WTC11 (cell line): ENCODE data around the gene LRRC28. TPM values are rescaled to one million over a fixed set of nuclear protein-coding genes. Genes with fewer than 3 reads are reported as not detected.

ENCODE experiments used
- ATAC-seq: fragments of 200-7000 bp; cut with Tn5 transposase; 2 replicates; pipeline ENCODE4 v1.10.0; 2021; ENCODE audit warnings: mild to moderate bottlenecking, moderate library complexity
- CTCF ChIA-PET: fragments of 300-600 bp; sonication (Branson Sonifier 250); formaldehyde crosslinking; loops from one replicate; lab custom pipeline; 2021; ENCODE audit warnings: antibody characterized with exemption; lab: Charles Lee
- POLR2A ChIA-PET: fragments of 350-600 bp; sonication (Branson Sonifier 250); formaldehyde crosslinking; loops from one replicate; lab custom pipeline; 2021; ENCODE audit warnings: antibody characterized with exemption; lab: Charles Lee
- DNase-seq: peaks from one replicate; pipeline ENCODE4 v3.0.0; 2021; ENCODE audit warnings: low spot score
- H3K27ac Mint-ChIP-seq: 2 replicates; pipeline ENCODE4 v1.8.0; 2021; ENCODE audit warnings: mixed read lengths
- H3K27me3 Mint-ChIP-seq: 2 replicates; pipeline ENCODE4 v1.8.0; 2021; ENCODE audit warnings: low read depth, mild to moderate bottlenecking, moderate library complexity, mixed read lengths
- H3K36me3 Mint-ChIP-seq: 2 replicates; pipeline ENCODE4 v1.8.0; 2021; ENCODE audit warnings: mixed read lengths
- H3K4me1 Mint-ChIP-seq: 2 replicates; pipeline ENCODE4 v1.8.0; 2022; ENCODE audit warnings: mixed read lengths
- H3K4me3 Mint-ChIP-seq: 2 replicates; pipeline ENCODE4 v1.8.0; 2021; ENCODE audit warnings: mild to moderate bottlenecking, moderate library complexity, mixed read lengths
- H3K9me3 Mint-ChIP-seq: 2 replicates; pipeline ENCODE4 v1.8.0; 2021; ENCODE audit warnings: mixed read lengths
- ATF1 ChIP-seq: sonication (generic); formaldehyde crosslinking; IDR thresholded peaks from 2 replicates; pipeline ENCODE4 v1.8.1; 2023; ENCODE audit warnings: mild to moderate bottlenecking, moderate library complexity, missing genetic modification reagents
- CDX4 ChIP-seq: fragments of 250-450 bp; sonication (Bioruptor Pico); IDR thresholded peaks from 2 replicates; pipeline ENCODE4 v1.9.0; 2021; ENCODE audit warnings: moderate library complexity, mild to moderate bottlenecking, inconsistent platforms, borderline replicate concordance
- CTCF ChIP-seq: fragments of 200-600 bp; IDR thresholded peaks from 2 replicates; pipeline ENCODE4 v1.8.0; 2022; ENCODE audit warnings: antibody characterized with exemption
- ELF4 ChIP-seq: sonication (generic); formaldehyde crosslinking; IDR thresholded peaks from 2 replicates; pipeline ENCODE4 v1.8.1; 2022; ENCODE audit warnings: low read depth, mild to moderate bottlenecking, moderate library complexity, missing genetic modification reagents
- FOXJ3 ChIP-seq: sonication (generic); formaldehyde crosslinking; IDR thresholded peaks from 2 replicates; pipeline ENCODE4 v1.9.0; 2021; ENCODE audit warnings: missing genetic modification reagents, mild to moderate bottlenecking, borderline replicate concordance
- GABPB1 ChIP-seq: sonication (generic); formaldehyde crosslinking; IDR thresholded peaks from 2 replicates; pipeline ENCODE4 v1.8.1; 2023; ENCODE audit warnings: mild to moderate bottlenecking, missing genetic modification reagents
- IRF2 ChIP-seq: sonication (generic); formaldehyde crosslinking; IDR thresholded peaks from 2 replicates; pipeline ENCODE4 v1.8.0; 2022; ENCODE audit warnings: low read depth, missing genetic modification reagents, borderline replicate concordance
- JUN ChIP-seq: sonication (generic); formaldehyde crosslinking; IDR thresholded peaks from 2 replicates; pipeline ENCODE4 v1.8.0; 2023; ENCODE audit warnings: mild to moderate bottlenecking, missing genetic modification reagents
- MAX ChIP-seq: sonication (generic); formaldehyde crosslinking; IDR thresholded peaks from 2 replicates; pipeline ENCODE4 v1.8.0; 2022; ENCODE audit warnings: mild to moderate bottlenecking, missing genetic modification reagents
- NFYB ChIP-seq: sonication (generic); formaldehyde crosslinking; conservative IDR thresholded peaks from 2 replicates; pipeline ENCODE4 v1.8.0; 2022; ENCODE audit warnings: low read depth, missing genetic modification reagents
- NR1H2 ChIP-seq: sonication (generic); formaldehyde crosslinking; IDR thresholded peaks from 2 replicates; pipeline ENCODE4 v1.9.0; 2021; ENCODE audit warnings: mild to moderate bottlenecking, moderate library complexity, missing genetic modification reagents
- SMAD3 ChIP-seq: sonication (generic); formaldehyde crosslinking; IDR thresholded peaks from 2 replicates; pipeline ENCODE4 v1.8.0; 2022; ENCODE audit warnings: missing genetic modification reagents, mild to moderate bottlenecking, borderline replicate concordance
- TEAD4 ChIP-seq: sonication (generic); formaldehyde crosslinking; IDR thresholded peaks from 2 replicates; pipeline ENCODE4 v1.8.0; 2022; ENCODE audit warnings: mild to moderate bottlenecking, missing genetic modification reagents
- USF2 ChIP-seq: sonication (generic); formaldehyde crosslinking; IDR thresholded peaks from 2 replicates; pipeline ENCODE4 v1.8.1; 2023; ENCODE audit warnings: mild to moderate bottlenecking, missing genetic modification reagents, moderate library complexity
- ZNF416 ChIP-seq: fragments of 250-450 bp; sonication (Bioruptor Pico); IDR thresholded peaks from 2 replicates; pipeline ENCODE4 v1.9.0; 2021; ENCODE audit warnings: mild to moderate bottlenecking, inconsistent platforms
- ZNF423 ChIP-seq: fragments of 250-450 bp; sonication (Bioruptor Pico); IDR thresholded peaks from 2 replicates; pipeline ENCODE4 v2.1.2; 2022; ENCODE audit warnings: mild to moderate bottlenecking, moderate library complexity
- ZNF532 ChIP-seq: fragments of 250-450 bp; sonication (Bioruptor Pico); IDR thresholded peaks from 2 replicates; pipeline ENCODE4 v1.9.0; 2021; ENCODE audit warnings: mild to moderate bottlenecking, borderline replicate concordance
- ZNF671 ChIP-seq: fragments of 250-450 bp; sonication (Bioruptor Pico); IDR thresholded peaks from 2 replicates; pipeline ENCODE4 v1.8.0; 2021; ENCODE audit warnings: mild to moderate bottlenecking
- total RNA-seq: library from RNA; stranded (reverse); gene quantifications from 3 replicates; pipeline ENCODE4 v1.2.3, GENCODE V29; 2021
- TF ChIP-seq, protein P1 (sequence below): fragments of 250-450 bp; sonication (Bioruptor Pico); IDR thresholded peaks from 2 replicates; pipeline ENCODE4 v1.9.0; 2021; ENCODE audit warnings: mild to moderate bottlenecking
- TF ChIP-seq, protein P2 (sequence below): sonication (generic); formaldehyde crosslinking; IDR thresholded peaks from 2 replicates; pipeline ENCODE4 v1.8.1; 2023; ENCODE audit warnings: mild to moderate bottlenecking, missing genetic modification reagents, borderline replicate concordance

LRRC28 gene
- total RNA-seq, 1 experiment from 2014 or later: 18.4 TPM

GRCh38 chr15:99275525-99276128 is 24.3 kb downstream of the LRRC28 start (continued):
- TF ChIP-seq NFYB (CRISPR knock-in tag) (no peak), ZNF671 (no peak), GABPB1 (CRISPR knock-in tag) (no peak), TEAD4 (CRISPR knock-in tag) (no peak), MAX (CRISPR knock-in tag) (no peak), CTCF (no peak), ZNF416 (CRISPR knock-in tag) (no peak), FOXJ3 (CRISPR knock-in tag) (no peak), IRF2 (CRISPR knock-in tag) (no peak), ZNF423 (no peak), ATF1 (CRISPR knock-in tag) (no peak), CDX4 (no peak), SMAD3 (CRISPR knock-in tag) (no peak)
- TF ChIP-seq, protein P1, sequence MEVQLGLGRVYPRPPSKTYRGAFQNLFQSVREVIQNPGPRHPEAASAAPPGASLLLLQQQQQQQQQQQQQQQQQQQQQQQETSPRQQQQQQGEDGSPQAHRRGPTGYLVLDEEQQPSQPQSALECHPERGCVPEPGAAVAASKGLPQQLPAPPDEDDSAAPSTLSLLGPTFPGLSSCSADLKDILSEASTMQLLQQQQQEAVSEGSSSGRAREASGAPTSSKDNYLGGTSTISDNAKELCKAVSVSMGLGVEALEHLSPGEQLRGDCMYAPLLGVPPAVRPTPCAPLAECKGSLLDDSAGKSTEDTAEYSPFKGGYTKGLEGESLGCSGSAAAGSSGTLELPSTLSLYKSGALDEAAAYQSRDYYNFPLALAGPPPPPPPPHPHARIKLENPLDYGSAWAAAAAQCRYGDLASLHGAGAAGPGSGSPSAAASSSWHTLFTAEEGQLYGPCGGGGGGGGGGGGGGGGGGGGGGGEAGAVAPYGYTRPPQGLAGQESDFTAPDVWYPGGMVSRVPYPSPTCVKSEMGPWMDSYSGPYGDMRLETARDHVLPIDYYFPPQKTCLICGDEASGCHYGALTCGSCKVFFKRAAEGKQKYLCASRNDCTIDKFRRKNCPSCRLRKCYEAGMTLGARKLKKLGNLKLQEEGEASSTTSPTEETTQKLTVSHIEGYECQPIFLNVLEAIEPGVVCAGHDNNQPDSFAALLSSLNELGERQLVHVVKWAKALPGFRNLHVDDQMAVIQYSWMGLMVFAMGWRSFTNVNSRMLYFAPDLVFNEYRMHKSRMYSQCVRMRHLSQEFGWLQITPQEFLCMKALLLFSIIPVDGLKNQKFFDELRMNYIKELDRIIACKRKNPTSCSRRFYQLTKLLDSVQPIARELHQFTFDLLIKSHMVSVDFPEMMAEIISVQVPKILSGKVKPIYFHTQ (CRISPR knock-in tag): no peak
- TF ChIP-seq, protein P2, sequence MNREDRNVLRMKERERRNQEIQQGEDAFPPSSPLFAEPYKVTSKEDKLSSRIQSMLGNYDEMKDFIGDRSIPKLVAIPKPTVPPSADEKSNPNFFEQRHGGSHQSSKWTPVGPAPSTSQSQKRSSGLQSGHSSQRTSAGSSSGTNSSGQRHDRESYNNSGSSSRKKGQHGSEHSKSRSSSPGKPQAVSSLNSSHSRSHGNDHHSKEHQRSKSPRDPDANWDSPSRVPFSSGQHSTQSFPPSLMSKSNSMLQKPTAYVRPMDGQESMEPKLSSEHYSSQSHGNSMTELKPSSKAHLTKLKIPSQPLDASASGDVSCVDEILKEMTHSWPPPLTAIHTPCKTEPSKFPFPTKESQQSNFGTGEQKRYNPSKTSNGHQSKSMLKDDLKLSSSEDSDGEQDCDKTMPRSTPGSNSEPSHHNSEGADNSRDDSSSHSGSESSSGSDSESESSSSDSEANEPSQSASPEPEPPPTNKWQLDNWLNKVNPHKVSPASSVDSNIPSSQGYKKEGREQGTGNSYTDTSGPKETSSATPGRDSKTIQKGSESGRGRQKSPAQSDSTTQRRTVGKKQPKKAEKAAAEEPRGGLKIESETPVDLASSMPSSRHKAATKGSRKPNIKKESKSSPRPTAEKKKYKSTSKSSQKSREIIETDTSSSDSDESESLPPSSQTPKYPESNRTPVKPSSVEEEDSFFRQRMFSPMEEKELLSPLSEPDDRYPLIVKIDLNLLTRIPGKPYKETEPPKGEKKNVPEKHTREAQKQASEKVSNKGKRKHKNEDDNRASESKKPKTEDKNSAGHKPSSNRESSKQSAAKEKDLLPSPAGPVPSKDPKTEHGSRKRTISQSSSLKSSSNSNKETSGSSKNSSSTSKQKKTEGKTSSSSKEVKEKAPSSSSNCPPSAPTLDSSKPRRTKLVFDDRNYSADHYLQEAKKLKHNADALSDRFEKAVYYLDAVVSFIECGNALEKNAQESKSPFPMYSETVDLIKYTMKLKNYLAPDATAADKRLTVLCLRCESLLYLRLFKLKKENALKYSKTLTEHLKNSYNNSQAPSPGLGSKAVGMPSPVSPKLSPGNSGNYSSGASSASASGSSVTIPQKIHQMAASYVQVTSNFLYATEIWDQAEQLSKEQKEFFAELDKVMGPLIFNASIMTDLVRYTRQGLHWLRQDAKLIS (CRISPR knock-in tag): no peak

DNA sequence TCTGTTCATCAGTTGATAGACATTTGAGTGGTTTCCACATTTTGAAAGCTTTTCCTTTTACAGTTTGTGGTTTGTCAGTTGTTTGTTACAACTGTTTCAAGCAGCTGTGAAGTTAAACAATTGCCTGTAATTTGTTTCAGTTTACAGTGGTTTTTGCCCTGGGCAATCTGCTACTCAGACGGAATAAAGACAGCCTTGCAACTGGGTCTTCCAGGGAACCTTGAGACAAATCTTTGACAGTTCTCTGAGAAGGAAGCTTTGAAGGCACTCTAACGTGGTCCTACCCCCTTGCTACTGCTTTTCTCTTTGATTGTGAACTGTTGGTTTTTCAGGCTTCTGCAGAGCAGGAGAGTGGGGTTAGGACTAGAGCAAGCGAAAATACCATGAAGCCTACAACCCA is 28.0 kb downstream of the LRRC28 start:
- ATAC-seq: no peak
- CTCF ChIA-PET: no interaction called here
- POLR2A ChIA-PET: no interaction called here
- Mint-ChIP-seq H3K9me3 (no peaks in the 10 kb centered on the region), H3K36me3 (no peaks in the 10 kb centered on the region), H3K4me3 (no peak overlapping the region), H3K27me3 (no peaks in the 10 kb centered on the region), H3K4me1 (peaks cover 12% of the 10 kb centered on the region), H3K27ac (no peak overlapping the region)
- DNase-seq: no peak
- TF ChIP-seq NR1H2: no peak
- TF ChIP-seq ATF1 (CRISPR knock-in tag): no peak
- TF ChIP-seq ELF4 (CRISPR knock-in tag): no peak
- TF ChIP-seq CDX4: no peak
- TF ChIP-seq ZNF532 (CRISPR knock-in tag): no peak
- no peak for TF ChIP-seq JUN (CRISPR knock-in tag)
- no peak for TF ChIP-seq USF2 (CRISPR knock-in tag)
- TF ChIP-seq GABPB1 (CRISPR knock-in tag): no peak
- no peak for TF ChIP-seq SMAD3 (CRISPR knock-in tag)
